HL-60 (cell line): ENCODE results near the gene SLC41A3.

Source experiments
- TF ChIP-seq, protein P1 (sequence below): IDR thresholded peaks from one replicate; pipeline ENCODE4 v1.5.1; 2011; ENCODE audit warnings: low read length, control low read depth, inconsistent platforms; ENCODE audit not compliant: insufficient read depth
- TF ChIP-seq, protein P2 (sequence below): IDR thresholded peaks from 2 replicates; pipeline ENCODE4 v1.6.1; 2012; ENCODE audit warnings: low read depth; ENCODE audit not compliant: insufficient replicate concordance

DNA sequence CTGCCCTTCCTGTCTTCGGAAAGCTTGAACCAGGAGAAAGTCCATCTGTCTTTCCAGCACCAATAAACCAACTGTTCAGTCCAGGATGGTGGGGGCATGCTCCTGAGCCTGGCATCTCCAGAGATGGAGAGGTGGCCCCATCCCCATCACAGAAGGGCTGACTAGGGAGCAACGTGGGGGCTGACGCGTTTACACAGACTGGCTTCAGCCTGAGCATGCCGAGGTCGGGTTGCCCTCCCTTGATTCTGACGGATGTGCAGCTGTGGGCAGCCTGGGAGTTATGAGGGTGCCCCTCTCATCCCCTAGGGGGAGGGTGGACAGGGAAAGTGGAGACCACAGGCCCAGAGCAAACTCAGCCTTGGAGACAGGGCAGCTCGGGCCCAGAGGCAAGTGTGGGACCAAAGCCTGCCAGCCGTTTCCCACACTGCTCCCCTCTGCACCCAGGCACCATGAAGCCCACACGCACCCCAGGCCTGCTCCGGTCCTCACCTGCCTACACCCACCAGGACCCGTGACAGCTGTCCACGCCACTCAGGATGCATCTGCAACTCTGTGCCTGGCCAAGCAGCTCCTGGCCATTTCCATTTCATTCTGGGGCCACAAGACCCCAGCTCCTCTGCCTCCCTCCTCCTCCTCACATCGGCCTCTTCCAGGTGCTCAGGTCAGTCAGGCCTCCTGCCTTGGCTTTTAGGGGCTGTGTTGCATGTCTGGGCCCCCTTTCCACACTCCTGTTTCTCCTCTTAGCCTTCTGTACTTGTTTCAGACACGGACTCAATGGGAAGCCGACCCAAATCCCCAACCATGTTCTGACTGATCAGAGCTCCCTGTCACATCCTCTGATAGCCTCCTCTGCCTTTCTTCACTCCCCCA, 48.2 kb upstream of the SLC41A3 start:
- TF ChIP-seq, protein P1, sequence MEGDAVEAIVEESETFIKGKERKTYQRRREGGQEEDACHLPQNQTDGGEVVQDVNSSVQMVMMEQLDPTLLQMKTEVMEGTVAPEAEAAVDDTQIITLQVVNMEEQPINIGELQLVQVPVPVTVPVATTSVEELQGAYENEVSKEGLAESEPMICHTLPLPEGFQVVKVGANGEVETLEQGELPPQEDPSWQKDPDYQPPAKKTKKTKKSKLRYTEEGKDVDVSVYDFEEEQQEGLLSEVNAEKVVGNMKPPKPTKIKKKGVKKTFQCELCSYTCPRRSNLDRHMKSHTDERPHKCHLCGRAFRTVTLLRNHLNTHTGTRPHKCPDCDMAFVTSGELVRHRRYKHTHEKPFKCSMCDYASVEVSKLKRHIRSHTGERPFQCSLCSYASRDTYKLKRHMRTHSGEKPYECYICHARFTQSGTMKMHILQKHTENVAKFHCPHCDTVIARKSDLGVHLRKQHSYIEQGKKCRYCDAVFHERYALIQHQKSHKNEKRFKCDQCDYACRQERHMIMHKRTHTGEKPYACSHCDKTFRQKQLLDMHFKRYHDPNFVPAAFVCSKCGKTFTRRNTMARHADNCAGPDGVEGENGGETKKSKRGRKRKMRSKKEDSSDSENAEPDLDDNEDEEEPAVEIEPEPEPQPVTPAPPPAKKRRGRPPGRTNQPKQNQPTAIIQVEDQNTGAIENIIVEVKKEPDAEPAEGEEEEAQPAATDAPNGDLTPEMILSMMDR, result no peak
- TF ChIP-seq, protein P2, sequence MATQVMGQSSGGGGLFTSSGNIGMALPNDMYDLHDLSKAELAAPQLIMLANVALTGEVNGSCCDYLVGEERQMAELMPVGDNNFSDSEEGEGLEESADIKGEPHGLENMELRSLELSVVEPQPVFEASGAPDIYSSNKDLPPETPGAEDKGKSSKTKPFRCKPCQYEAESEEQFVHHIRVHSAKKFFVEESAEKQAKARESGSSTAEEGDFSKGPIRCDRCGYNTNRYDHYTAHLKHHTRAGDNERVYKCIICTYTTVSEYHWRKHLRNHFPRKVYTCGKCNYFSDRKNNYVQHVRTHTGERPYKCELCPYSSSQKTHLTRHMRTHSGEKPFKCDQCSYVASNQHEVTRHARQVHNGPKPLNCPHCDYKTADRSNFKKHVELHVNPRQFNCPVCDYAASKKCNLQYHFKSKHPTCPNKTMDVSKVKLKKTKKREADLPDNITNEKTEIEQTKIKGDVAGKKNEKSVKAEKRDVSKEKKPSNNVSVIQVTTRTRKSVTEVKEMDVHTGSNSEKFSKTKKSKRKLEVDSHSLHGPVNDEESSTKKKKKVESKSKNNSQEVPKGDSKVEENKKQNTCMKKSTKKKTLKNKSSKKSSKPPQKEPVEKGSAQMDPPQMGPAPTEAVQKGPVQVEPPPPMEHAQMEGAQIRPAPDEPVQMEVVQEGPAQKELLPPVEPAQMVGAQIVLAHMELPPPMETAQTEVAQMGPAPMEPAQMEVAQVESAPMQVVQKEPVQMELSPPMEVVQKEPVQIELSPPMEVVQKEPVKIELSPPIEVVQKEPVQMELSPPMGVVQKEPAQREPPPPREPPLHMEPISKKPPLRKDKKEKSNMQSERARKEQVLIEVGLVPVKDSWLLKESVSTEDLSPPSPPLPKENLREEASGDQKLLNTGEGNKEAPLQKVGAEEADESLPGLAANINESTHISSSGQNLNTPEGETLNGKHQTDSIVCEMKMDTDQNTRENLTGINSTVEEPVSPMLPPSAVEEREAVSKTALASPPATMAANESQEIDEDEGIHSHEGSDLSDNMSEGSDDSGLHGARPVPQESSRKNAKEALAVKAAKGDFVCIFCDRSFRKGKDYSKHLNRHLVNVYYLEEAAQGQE, result no peak
